ENCODE results near the gene ATP2B2. TPM values are rescaled to one million over a fixed set of nuclear protein-coding genes. Genes with fewer than 3 reads are reported as not detected.

The ATP2B2 gene
- polyA plus RNA-seq, 3 donors from 2014 or later, result not detected

DNA sequence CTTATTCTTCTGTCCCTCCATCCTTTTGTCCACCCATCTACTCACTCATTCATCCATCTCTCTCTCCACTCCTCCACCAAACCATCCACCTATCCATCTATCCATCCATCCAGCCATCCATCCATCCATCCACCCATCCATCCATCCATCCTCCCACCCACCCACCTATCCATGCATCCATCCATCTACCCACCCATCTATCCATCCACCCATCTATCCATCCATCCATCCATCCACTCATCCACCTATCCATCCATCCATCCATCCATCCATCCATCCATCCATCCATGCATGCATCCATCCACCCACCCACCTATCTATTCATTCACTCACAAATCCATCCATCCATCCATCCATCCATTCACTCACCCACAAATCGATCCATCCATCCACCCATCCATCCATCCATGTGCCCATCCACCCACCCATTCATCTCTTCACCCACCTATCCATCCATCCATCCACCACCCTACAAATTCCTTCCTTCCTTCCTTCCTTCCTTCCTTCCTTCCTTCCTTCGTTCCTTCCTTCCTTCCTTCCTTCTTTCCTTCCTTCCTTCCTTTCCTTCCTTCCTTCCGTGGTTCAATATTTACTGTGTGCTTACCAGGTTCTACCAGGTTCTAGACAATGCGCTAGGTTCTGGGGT is 17.3 kb downstream of the ATP2B2 start:
- H3K36me3 Mint-ChIP-seq, result no peaks in the 10 kb centered on the region
- no peak overlapping the region for H3K27ac Mint-ChIP-seq

DNA sequence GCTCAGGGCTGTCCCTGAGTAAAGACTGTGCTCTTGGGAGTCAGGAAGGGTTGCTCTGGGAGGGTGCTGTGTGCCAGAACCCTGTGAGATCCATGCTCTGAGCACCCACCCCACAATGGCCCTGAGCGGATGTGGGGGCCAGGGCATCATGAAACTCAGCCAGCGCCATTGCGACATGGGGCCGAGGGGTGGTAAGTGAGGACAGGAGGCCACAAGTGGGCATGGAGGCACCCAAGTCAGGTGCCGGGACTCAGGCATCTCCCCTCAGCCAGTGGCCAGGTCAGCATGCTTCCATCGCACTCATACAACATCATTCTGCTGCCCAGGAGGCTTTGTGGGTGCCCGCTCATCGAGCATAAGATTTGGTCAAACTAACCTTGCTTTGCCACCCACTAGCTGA is 19.6 kb downstream of the ATP2B2 start:
- H3K4me3 Mint-ChIP-seq, result no peak overlapping the region
- no peak for DNase-seq
- H3K9me3 Mint-ChIP-seq, result peaks cover 0 to 1% (median 0%) of the 10 kb centered on the region in 6 donors
- H3K4me1 Mint-ChIP-seq, result no peaks in the 10 kb centered on the region
- no peak overlapping the region for H3K27ac Mint-ChIP-seq
- H3K27me3 Mint-ChIP-seq (ENCODE audit: low read depth in 3 of 3), result peaks cover 3 to 5% (median 3%) of the 10 kb centered on the region in 3 donors
- no peaks in the 10 kb centered on the region for H3K36me3 Mint-ChIP-seq

More for the DNA sequence above, 17.3 kb downstream of the ATP2B2 start:
- peaks cover 0 to 1% (median 0%) of the 10 kb centered on the region in 6 donors for H3K9me3 Mint-ChIP-seq
- no peak overlapping the region for H3K4me3 Mint-ChIP-seq
- no peaks in the 10 kb centered on the region for H3K4me1 Mint-ChIP-seq
- DNase-seq, result no peak
- H3K27me3 Mint-ChIP-seq (ENCODE audit: low read depth in 3 of 3), result peaks cover 3 to 6% (median 3%) of the 10 kb centered on the region in 3 donors

DNA sequence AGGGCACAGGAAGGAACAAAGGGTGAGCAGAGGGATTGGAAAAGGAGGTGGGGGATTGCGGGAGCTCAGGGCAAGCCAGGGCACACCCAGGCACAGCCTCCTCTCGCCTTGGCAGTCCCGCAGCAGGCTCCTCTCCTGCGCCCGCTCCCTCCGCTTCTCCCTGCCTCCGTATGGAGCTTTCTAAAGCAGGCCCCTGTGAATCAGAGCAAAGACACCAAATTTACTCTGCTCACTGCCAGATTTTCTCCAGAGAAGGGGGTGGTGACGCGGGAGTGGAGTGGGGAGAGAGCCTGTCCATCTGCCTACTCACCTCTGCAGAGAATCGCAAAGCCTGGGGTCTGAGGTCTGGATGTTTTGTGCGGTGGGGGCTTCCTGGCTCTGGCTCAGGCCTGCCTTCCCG is 20.0 kb downstream of the ATP2B2 start:
- Mint-ChIP-seq H3K4me3 (no peak overlapping the region), H3K9me3 (peaks cover 0 to 1% (median 0%) of the 10 kb centered on the region in 6 donors), H3K27ac (no peak overlapping the region), H3K27me3 (ENCODE audit: low read depth in 3 of 3) (peaks cover 3 to 5% (median 3%) of the 10 kb centered on the region in 3 donors), H3K4me1 (no peaks in the 10 kb centered on the region), H3K36me3 (no peaks in the 10 kb centered on the region)
- no peak for DNase-seq

DNA sequence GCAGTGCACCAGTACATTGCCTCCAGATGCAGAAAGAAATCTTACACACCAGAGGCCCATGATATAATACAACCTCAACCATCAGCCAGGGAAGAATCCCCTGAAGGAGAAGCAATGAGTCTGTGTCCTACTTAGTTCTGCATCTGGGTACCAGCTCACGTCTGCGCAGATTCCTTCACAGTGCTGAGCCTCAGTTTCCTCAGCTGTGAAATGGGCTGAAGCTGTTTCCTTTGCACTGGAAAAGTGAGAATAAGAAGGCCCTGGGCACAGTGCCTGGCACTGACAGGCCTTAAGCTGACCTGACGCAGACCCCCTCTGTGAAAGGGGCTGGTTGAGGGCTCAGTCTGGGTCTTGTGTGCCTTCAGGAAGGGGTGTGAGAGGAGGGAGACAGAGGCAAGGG is 20.7 kb downstream of the ATP2B2 start:
- no peak for DNase-seq
- no peak overlapping the region for H3K4me3 Mint-ChIP-seq
- H3K4me1 Mint-ChIP-seq, result no peaks in the 10 kb centered on the region
- no peak overlapping the region for H3K27ac Mint-ChIP-seq
- peaks cover 3 to 5% (median 3%) of the 10 kb centered on the region in 3 donors for H3K27me3 Mint-ChIP-seq (ENCODE audit: low read depth in 3 of 3)
- peaks cover 0 to 1% (median 0%) of the 10 kb centered on the region in 6 donors for H3K9me3 Mint-ChIP-seq
- H3K36me3 Mint-ChIP-seq, result no peaks in the 10 kb centered on the region

DNA sequence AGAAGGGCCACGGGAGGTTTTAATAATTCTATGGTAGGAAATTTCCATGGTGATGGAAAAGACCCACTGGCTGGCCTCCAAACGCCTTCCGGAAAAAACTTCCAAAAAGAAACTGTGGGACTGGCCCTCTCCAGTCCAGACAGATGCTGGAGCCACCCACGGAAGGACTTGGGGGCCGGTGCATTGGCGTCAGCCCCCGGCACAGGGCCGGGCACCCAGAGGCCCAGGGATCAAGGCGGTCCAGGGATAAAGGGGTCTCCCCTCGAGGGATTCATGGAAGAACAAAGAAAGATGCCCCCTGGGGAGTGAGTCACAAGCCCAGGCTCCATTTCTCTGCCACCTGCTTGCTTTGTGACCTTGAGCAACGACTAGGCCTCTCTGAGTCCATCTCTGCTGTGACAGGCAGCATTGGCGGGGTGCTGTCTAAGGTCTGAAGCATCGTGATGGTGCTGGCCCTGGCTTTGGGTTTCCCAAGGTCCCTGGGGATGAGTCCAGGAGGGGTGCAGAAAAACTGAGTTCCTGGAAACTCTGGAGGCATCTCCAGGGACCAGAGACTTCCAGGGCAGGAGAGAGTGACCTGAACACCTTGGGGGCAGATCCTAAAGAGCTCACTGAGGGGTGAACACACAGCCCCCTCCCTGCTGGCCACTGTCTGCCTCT is 21.6 kb downstream of the ATP2B2 start:
- no peaks in the 10 kb centered on the region for H3K4me1 Mint-ChIP-seq
- H3K27me3 Mint-ChIP-seq (ENCODE audit: low read depth in 3 of 3), result peaks cover 3 to 5% (median 4%) of the 10 kb centered on the region in 3 donors
- H3K4me3 Mint-ChIP-seq, result no peak overlapping the region
- DNase-seq, result no peak
- H3K27ac Mint-ChIP-seq, result no peak overlapping the region
- no peaks in the 10 kb centered on the region for H3K36me3 Mint-ChIP-seq
- H3K9me3 Mint-ChIP-seq, result peaks cover 0 to 1% (median 0%) of the 10 kb centered on the region in 6 donors

DNA sequence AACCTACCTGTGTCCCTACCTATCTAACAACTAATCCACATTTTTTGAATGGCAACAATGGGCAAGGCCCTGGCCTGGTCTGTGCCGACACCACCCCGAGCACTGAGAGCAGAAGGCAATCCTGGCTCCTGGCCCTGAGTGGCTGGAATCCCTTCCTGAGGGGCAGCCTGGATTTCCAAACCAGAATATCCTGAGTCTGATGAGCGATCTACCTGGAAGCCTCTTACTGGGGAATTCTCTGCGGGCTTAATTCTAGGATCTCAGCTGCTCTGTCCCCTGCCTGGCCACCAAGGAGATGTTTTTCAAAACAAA is 22.1 kb downstream of the ATP2B2 start:
- DNase-seq, result no peak
- Mint-ChIP-seq H3K27ac (no peak overlapping the region), H3K27me3 (ENCODE audit: low read depth in 3 of 3) (peaks cover 3 to 5% (median 3%) of the 10 kb centered on the region in 3 donors), H3K9me3 (peaks cover 0 to under 1% (median 0%) of the 10 kb centered on the region in 6 donors), H3K4me1 (no peaks in the 10 kb centered on the region), H3K4me3 (no peak overlapping the region), H3K36me3 (no peaks in the 10 kb centered on the region)

DNA sequence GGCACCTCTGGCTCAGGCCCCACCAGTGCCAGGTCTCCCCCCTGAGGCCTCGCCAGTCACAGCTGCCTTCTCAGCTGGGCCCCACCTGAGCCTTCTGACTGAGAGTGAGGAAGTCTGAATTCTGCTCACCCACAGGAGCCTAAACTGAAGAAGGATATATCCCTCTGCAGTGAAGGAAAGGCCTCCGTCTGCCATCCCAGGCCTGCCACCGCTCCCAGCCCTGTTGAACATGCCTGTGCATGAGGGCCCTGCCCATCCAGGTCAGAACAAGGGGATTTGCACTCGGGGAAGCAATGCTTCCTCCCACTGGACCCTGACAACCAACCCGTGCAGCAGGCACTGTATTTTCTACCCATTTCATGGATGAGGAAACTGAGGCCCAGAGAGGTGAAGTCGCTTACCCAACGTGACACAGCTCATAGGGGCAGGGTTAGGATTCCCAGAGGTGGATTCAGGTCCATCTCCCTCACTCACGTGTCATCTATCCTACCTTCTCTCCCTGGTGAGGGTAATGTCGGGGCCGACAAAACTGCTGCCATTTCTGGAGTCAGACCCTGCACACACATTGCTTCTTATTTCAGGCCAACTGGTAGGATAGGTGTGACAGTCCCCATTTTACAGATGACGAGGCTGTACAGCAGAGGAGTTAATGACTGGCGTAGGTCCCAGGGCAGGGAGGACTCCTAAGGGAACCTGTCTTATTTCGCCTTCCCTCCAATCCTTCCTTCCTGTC is 22.6 kb downstream of the ATP2B2 start:
- H3K4me1 Mint-ChIP-seq, result no peaks in the 10 kb centered on the region
- H3K36me3 Mint-ChIP-seq, result no peaks in the 10 kb centered on the region

DNA sequence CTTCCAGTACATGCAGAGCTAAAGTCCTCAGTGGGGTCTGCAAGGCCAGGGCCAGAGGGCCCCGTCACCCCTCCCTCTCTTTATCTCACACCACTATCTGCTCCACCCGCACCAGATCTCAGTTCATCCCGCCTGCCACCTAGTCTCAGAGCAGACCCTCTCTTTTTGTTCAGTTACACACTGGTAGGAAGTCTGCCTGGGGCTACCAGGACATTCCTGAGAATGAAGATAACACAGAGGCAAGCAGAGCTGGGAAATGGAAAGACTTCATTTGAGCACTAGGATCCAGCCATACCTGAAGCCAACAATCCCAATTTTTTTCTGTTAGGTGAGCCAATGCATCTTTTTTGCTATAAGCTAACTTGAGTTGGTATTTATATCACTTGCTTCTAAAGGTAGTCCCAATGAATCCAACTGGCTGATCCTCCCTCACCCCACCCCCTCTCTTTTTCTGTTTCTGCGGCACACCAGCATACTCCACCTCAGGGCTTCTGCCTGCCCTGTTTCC is 24.5 kb downstream of the ATP2B2 start:
- Mint-ChIP-seq H3K27ac (no peak overlapping the region), H3K9me3 (no peaks in the 10 kb centered on the region), H3K27me3 (ENCODE audit: low read depth in 3 of 3) (peaks cover 0 to 3% (median 2%) of the 10 kb centered on the region in 3 donors), H3K36me3 (no peaks in the 10 kb centered on the region), H3K4me1 (no peaks in the 10 kb centered on the region), H3K4me3 (no peak overlapping the region)
- DNase-seq, result no peak

More for the DNA sequence above, 22.6 kb downstream of the ATP2B2 start:
- H3K4me3 Mint-ChIP-seq, result no peak overlapping the region
- H3K27ac Mint-ChIP-seq, result no peak overlapping the region
- DNase-seq, result no peak
- H3K9me3 Mint-ChIP-seq, result no peaks in the 10 kb centered on the region
- H3K27me3 Mint-ChIP-seq (ENCODE audit: low read depth in 3 of 3), result peaks cover 3 to 5% (median 3%) of the 10 kb centered on the region in 3 donors

DNA sequence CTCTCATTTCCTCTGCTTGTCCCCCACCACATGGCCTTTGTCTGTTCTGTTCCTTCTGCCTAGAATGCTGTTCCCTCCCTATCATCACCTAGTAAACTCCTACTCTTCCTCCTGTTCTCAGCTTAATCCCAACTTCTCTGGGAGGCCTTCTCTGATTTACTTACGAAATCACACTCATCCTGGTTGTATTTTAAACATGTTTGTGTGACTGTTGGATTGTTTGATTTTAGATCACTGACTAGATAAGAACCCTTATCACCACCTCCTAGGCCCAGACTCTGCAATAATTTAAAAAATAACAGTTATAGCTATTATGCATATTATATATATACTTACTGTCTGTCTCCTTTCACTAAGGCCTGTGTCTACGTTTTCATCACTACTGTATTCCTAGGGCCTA is 26.1 kb downstream of the ATP2B2 start:
- no peak overlapping the region for H3K27ac Mint-ChIP-seq
- no peaks in the 10 kb centered on the region for H3K4me1 Mint-ChIP-seq
- H3K9me3 Mint-ChIP-seq, result no peaks in the 10 kb centered on the region
- H3K4me3 Mint-ChIP-seq, result no peak overlapping the region
- no peaks in the 10 kb centered on the region for H3K36me3 Mint-ChIP-seq
- no peak for DNase-seq
- H3K27me3 Mint-ChIP-seq (ENCODE audit: low read depth in 3 of 3), result peaks cover 0 to 5% (median 2%) of the 10 kb centered on the region in 3 donors

DNA sequence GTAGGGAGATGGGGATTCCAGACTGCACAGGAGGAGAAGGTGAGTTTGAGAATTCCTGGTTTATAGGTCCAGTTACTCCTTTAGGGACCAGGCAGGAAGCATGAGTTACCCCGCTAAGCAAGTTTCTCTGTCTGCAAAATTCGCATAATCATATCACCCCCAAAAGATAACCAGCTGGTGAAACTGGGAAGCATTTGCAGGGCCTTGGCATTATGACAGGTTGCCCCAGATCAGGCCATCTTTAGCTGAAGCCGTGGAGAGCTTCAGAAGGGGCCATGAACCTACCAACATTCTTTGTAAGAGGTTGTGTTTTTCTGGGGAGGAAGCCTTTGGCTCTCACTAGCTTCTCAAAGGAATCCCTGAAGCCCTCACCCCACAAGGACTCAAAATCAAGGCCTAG is 29.4 kb downstream of the ATP2B2 start:
- no peaks in the 10 kb centered on the region for H3K36me3 Mint-ChIP-seq
- peaks cover 2 to 14% (median 5%) of the 10 kb centered on the region in 3 donors for H3K27me3 Mint-ChIP-seq (ENCODE audit: low read depth in 3 of 3)
- H3K27ac Mint-ChIP-seq, result no peak overlapping the region
- H3K4me1 Mint-ChIP-seq, result no peaks in the 10 kb centered on the region
- DNase-seq, result no peak
- no peaks in the 10 kb centered on the region for H3K9me3 Mint-ChIP-seq
- H3K4me3 Mint-ChIP-seq, result no peak overlapping the region

DNA sequence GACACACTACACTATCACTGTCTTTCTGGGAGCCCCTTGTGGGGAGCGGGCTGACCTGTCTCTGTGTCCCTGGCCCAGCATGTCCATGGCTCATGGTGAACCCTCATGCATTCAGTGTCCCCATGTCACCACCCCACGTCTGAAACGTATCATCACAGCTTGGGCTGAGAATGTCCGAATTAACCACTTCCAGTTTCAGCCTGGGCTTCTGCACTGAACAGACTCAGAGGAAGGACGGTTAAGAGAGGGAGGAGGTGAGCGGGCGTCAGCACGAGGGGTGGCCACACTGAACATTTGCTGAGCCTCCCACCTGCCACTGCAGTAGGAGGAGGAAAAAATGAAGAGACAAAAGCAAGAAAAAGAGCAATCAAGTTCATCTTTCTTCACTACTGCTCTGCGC is 30.5 kb downstream of the ATP2B2 start:
- Mint-ChIP-seq H3K9me3 (no peaks in the 10 kb centered on the region), H3K27ac (no peak overlapping the region), H3K4me3 (no peak overlapping the region), H3K27me3 (ENCODE audit: low read depth in 3 of 3) (peaks cover 2 to 14% (median 5%) of the 10 kb centered on the region in 3 donors), H3K4me1 (no peaks in the 10 kb centered on the region), H3K36me3 (no peaks in the 10 kb centered on the region)
- no peak for DNase-seq

DNA sequence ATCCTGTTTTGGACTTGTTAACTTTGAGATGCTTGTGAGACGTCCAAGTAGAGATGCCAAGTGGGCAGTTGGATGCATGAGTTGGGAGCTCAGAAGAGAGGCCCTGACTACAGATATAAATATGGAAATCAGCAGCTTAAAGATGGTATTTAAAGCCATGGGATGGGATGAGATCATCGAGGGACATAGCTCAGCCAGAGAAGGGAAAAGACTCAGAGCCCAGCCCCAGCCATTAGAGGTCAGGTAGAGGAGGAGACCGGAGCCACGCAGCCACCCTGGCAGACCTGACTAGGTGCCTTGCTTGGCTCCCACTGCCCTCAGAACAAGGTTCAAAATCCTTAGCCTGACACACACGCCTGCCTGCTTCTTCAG is 31.1 kb downstream of the ATP2B2 start:
- no peaks in the 10 kb centered on the region for H3K9me3 Mint-ChIP-seq
- H3K4me1 Mint-ChIP-seq, result no peaks in the 10 kb centered on the region
- DNase-seq, result no peak
- H3K36me3 Mint-ChIP-seq, result no peaks in the 10 kb centered on the region
- no peak overlapping the region for H3K27ac Mint-ChIP-seq
- H3K4me3 Mint-ChIP-seq, result no peak overlapping the region
- peaks cover 2 to 14% (median 5%) of the 10 kb centered on the region in 3 donors for H3K27me3 Mint-ChIP-seq (ENCODE audit: low read depth in 3 of 3)

DNA sequence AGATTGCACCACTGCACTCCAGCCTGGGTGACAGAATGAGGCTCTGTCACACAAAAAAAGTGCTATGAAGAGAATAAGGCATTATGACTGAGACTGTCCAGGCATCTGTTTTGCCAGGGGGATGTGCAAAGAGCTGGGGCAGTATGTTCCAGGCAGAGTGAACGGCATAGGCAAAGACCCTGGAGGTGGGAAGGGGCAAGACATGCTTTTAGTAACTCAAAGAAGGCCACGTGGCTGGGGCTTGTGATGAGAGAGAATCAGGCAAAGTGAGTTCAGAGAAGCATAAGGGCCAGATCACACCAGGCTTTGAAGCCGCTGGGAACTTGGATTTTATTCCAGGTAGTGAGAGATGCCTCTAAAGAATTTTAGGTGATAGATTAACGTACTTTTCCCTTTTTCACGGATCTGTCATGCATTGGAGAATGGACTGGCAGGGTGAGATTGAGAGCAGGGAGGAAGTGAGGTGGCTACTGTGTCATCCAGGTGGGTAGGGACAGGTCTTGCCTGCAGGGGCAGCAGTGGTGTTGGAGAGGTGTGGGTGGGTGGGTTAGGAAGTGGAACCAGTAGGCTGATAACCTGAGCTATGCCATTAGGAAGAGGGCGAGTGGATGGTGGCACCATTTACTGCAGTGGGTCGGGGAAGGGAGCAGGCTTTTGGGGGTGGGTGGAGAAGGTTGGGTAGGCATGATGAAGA is 31.7 kb downstream of the ATP2B2 start:
- no peak for DNase-seq
- H3K4me1 Mint-ChIP-seq, result no peaks in the 10 kb centered on the region
- no peak overlapping the region for H3K4me3 Mint-ChIP-seq
- no peak overlapping the region for H3K27ac Mint-ChIP-seq
- peaks cover 2 to 13% (median 5%) of the 10 kb centered on the region in 3 donors for H3K27me3 Mint-ChIP-seq (ENCODE audit: low read depth in 3 of 3)
- no peaks in the 10 kb centered on the region for H3K36me3 Mint-ChIP-seq
- no peaks in the 10 kb centered on the region for H3K9me3 Mint-ChIP-seq

Measured in immature natural killer cell (primary cell).